ENCODE measurements around the gene SNRNP27.

The SNRNP27 gene

GRCh38 chr2:69902213-69902922, 8.6 kb downstream of the SNRNP27 start:
- H3K9me3 Mint-ChIP-seq, result no peaks in the 10 kb centered on the region
- peak overlapping the region; percentile 79 for H3K4me3 Mint-ChIP-seq
- peaks cover 44% of the 10 kb centered on the region for H3K4me1 Mint-ChIP-seq (ENCODE audit: low read depth)
- H3K27ac Mint-ChIP-seq, result peak overlapping the region; percentile 92
- peaks cover 65% of the 10 kb centered on the region for H3K36me3 Mint-ChIP-seq (ENCODE audit: low read depth)
- no peaks in the 10 kb centered on the region for H3K27me3 Mint-ChIP-seq

GRCh38 chr2:69907216-69907615, 13.5 kb downstream of the SNRNP27 start:
- Mint-ChIP-seq H3K36me3 (ENCODE audit: low read depth) (peaks cover 46% of the 10 kb centered on the region), H3K9me3 (no peaks in the 10 kb centered on the region), H3K4me1 (ENCODE audit: low read depth) (peaks cover 17% of the 10 kb centered on the region), H3K27ac (peak overlapping the region; percentile 21), H3K4me3 (no peak overlapping the region), H3K27me3 (no peaks in the 10 kb centered on the region)

DNA sequence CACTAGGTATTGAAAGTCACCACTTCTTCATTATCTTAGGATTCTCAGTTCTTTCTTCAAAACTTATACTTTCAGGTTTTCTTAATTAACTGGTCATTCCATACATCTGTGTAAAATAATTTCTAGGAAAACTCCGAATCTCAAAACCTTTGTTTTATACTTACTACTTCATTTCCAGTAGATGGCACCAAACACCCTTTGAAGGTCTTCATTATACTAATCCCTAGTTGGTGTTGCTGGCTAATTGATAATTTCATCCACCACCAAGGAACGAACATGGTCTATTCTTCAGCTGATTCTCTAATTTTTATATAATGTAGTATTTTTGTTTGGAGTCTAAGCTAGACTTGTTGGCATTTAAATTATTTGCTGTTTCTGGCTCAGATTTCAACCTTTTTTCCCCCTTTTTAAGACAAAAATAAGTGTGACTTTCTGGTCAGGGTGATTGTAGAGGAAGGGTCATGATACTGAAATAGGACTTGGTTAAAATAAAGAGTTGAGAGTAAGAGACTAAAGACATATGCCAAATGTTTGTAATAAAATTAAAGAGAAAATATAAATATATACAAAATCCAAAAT, 18.3 kb downstream of the SNRNP27 start:
- H3K27ac Mint-ChIP-seq, result no peak overlapping the region
- H3K27me3 Mint-ChIP-seq, result no peaks in the 10 kb centered on the region
- H3K4me1 Mint-ChIP-seq (ENCODE audit: low read depth), result peaks cover 28% of the 10 kb centered on the region
- H3K36me3 Mint-ChIP-seq (ENCODE audit: low read depth), result peaks cover 26% of the 10 kb centered on the region
- no peak overlapping the region for H3K4me3 Mint-ChIP-seq
- H3K9me3 Mint-ChIP-seq, result no peaks in the 10 kb centered on the region

DNA sequence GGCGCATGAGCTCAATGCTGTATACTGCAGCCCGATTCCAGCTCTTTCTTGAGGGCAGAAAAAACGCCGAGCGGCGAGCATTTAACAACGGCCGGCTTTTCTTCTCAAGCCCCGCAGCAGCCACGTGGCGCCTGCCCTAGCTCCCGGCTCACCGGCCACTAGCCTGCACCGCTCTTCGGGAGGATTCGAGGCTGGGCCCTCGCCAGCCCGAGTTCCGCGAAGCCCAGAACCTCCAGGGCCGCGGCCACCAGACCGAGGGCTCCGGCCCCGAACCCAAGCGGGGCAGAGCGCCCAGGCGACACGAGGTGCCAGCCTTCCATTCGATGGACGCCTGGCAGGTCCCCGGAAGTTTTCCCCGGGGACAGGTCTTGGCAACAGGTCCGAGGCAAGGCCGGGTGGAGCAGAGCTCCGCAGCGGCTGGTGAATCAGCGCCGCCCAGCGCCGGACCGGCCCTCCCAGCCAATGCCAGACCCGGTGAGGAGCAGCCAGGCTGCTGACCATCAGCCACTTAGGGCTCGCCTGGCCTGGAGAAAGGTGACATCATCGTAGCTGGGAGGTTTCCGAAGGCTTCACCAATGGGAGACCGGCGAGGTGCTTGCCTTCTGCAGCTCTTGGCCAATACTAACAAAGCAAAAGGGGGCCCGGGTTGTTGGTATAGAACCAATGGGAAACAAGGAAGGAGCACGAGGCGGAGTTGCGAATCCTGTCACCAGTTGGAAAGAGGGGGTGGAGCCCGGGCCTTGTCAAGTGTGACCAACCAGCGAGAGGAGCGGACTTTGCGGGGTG, 20.6 kb downstream of the SNRNP27 start:
- Mint-ChIP-seq H3K4me1 (ENCODE audit: low read depth) (peaks cover 39% of the 10 kb centered on the region), H3K4me3 (peak overlapping the region; percentile 85), H3K27me3 (no peaks in the 10 kb centered on the region), H3K36me3 (ENCODE audit: low read depth) (peaks cover 17% of the 10 kb centered on the region), H3K9me3 (no peaks in the 10 kb centered on the region), H3K27ac (peak overlapping the region; percentile 88)

- H3K27ac Mint-ChIP-seq, result peak within 1 kb of the TSS; percentile 88
- no peaks in the 10 kb centered on the region for H3K27me3 Mint-ChIP-seq
- no peaks in the 10 kb centered on the region for H3K9me3 Mint-ChIP-seq
- H3K36me3 Mint-ChIP-seq (ENCODE audit: low read depth), result peaks cover 18% of the 10 kb centered on the region
- peak within 1 kb of the TSS; percentile 85 for H3K4me3 Mint-ChIP-seq
- H3K4me1 Mint-ChIP-seq (ENCODE audit: low read depth), result peaks cover 39% of the 10 kb centered on the region
Observed at GRCh38 chr2:69914950-69915945, 21.5 kb downstream of the SNRNP27 start, which contains the start of gene MXD1. MXD1 (plus strand) TSS chr2:69915109; CDS start chr2:69915331, 222 bp downstream.

DNA sequence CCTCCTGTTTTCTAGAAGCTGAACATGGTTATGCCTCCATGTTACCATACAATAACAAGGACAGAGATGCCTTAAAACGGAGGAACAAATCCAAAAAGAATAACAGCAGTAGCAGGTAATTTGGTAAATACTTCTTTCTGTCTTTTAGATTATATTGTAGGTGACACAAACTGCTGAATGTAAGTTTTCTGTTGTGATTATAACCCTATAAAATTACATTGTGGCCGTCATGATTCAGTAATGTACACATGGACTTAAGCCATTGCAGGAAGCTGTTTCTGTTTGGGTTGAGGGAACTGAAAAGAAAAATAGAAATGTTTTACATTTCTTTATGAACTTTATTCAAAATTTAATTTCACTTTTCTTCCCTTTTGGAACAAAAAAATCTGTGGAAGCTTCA, 22.4 kb downstream of the SNRNP27 start:
- Mint-ChIP-seq H3K9me3 (no peaks in the 10 kb centered on the region), H3K4me3 (peak overlapping the region; percentile 80), H3K27me3 (no peaks in the 10 kb centered on the region), H3K36me3 (ENCODE audit: low read depth) (peaks cover 21% of the 10 kb centered on the region), H3K4me1 (ENCODE audit: low read depth) (peaks cover 39% of the 10 kb centered on the region), H3K27ac (peak overlapping the region; percentile 40)

- Mint-ChIP-seq H3K36me3 (ENCODE audit: low read depth) (peaks cover 26% of the 10 kb centered on the region), H3K27me3 (no peaks in the 10 kb centered on the region), H3K9me3 (no peaks in the 10 kb centered on the region), H3K4me3 (no peak overlapping the region), H3K4me1 (ENCODE audit: low read depth) (peaks cover 35% of the 10 kb centered on the region), H3K27ac (no peak overlapping the region)
Observed at GRCh38 chr2:69917852-69918251, 24.1 kb downstream of the SNRNP27 start.

DNA sequence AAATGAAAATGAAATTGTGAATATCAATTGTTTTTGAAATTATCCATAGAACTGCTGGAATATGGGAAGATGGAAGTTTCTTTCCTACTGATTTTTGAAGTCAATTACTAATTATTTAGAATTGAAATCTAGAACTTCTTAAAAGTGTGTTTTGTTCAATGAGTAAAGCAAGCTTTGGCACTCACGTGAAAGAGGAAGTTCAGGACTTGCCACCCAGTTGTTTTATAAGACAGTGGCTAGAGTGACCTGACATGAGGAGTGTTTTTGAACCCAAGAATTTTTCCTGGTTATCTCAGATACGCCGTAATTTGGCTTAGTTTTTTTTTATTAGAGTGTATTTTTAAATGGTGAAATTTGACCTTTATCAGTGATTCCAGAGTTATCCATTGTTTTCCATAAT, 24.6 kb downstream of the SNRNP27 start:
- Mint-ChIP-seq H3K4me3 (no peak overlapping the region), H3K27me3 (no peaks in the 10 kb centered on the region), H3K4me1 (ENCODE audit: low read depth) (peaks cover 33% of the 10 kb centered on the region), H3K27ac (no peak overlapping the region), H3K36me3 (ENCODE audit: low read depth) (peaks cover 30% of the 10 kb centered on the region), H3K9me3 (no peaks in the 10 kb centered on the region)

DNA sequence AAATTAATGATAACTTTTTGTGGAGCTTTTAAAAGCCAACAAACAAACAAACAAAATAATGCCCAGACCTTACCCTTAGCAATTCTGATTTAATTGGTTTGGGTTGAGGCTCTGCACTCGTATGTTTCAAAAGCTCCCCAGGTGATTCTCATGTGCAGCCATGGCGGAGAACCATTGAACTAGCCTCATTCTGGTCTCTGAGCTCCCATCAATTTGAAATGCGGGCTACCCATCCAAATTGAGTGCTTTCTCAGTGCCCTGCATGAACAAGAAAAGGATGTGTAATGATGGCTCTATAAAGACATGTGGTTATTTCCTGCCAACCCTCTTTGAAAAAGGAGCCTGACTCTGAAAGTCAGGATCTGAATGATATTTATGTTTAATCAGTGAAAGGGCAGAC, 29.4 kb downstream of the SNRNP27 start:
- Mint-ChIP-seq H3K4me3 (no peak overlapping the region), H3K4me1 (ENCODE audit: low read depth) (peaks cover 19% of the 10 kb centered on the region), H3K27me3 (no peaks in the 10 kb centered on the region), H3K9me3 (no peaks in the 10 kb centered on the region), H3K36me3 (ENCODE audit: low read depth) (peaks cover 30% of the 10 kb centered on the region), H3K27ac (no peak overlapping the region)

DNA sequence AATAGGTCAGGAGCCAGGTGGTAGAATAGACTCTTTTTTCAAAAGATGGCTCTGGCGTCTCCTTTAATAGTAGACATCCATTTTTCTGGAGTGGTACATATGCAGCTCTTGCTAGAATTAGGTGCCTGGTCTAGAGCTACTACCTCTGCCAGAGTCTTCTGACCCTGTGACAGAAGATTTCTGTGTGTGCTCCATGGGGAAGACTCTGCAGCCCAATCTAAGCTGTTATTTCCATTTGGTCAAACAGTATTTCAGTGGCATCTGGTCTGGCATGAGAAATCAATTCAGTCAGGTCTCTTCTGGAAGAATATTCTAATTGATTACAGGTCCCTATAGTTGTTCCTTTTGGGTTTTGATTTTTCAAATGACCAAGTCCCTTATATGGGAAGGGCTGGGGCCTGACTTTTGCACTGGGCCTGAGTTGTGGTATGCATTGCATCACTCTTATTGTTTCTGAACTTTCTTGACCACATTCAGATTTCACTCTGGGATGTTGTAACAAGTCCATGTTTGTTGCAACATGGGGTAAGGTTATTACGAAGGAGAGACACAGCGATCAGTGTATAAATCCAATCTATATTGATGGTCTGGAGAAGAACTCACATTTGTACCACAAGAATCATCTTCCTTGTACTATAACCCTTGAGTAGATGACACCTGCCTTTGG, 33.2 kb downstream of the SNRNP27 start:
- Mint-ChIP-seq H3K36me3 (ENCODE audit: low read depth) (peaks cover 27% of the 10 kb centered on the region), H3K27ac (peak overlapping the region; percentile 50), H3K4me1 (ENCODE audit: low read depth) (peaks cover 18% of the 10 kb centered on the region), H3K27me3 (no peaks in the 10 kb centered on the region), H3K4me3 (no peak overlapping the region), H3K9me3 (no peaks in the 10 kb centered on the region)

GRCh38 chr2:69931832-69932595, 38.3 kb downstream of the SNRNP27 start:
- H3K27ac Mint-ChIP-seq, result peak overlapping the region; percentile 52
- no peak overlapping the region for H3K4me3 Mint-ChIP-seq
- no peaks in the 10 kb centered on the region for H3K27me3 Mint-ChIP-seq
- H3K9me3 Mint-ChIP-seq, result no peaks in the 10 kb centered on the region
- peaks cover 26% of the 10 kb centered on the region for H3K36me3 Mint-ChIP-seq (ENCODE audit: low read depth)
- peaks cover 30% of the 10 kb centered on the region for H3K4me1 Mint-ChIP-seq (ENCODE audit: low read depth)

DNA sequence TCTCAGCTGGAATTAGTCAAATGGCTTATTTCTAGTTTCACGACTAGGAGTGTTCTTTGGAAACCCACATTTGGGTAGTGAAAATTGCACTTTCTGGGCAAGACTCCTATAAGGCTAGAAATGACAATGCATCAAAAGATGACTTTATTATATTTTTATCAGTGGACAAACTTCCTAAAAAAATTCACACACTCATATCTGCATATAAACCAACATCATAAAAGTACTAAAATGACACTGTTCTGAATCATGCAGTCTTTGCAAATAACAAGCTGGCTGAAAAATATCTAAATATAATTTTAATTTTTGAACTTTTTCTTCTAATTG, 38.8 kb downstream of the SNRNP27 start:
- H3K4me1 Mint-ChIP-seq (ENCODE audit: low read depth), result peaks cover 28% of the 10 kb centered on the region
- H3K36me3 Mint-ChIP-seq (ENCODE audit: low read depth), result peaks cover 23% of the 10 kb centered on the region
- no peak overlapping the region for H3K4me3 Mint-ChIP-seq
- no peak overlapping the region for H3K27ac Mint-ChIP-seq
- H3K9me3 Mint-ChIP-seq, result no peaks in the 10 kb centered on the region
- no peaks in the 10 kb centered on the region for H3K27me3 Mint-ChIP-seq

DNA sequence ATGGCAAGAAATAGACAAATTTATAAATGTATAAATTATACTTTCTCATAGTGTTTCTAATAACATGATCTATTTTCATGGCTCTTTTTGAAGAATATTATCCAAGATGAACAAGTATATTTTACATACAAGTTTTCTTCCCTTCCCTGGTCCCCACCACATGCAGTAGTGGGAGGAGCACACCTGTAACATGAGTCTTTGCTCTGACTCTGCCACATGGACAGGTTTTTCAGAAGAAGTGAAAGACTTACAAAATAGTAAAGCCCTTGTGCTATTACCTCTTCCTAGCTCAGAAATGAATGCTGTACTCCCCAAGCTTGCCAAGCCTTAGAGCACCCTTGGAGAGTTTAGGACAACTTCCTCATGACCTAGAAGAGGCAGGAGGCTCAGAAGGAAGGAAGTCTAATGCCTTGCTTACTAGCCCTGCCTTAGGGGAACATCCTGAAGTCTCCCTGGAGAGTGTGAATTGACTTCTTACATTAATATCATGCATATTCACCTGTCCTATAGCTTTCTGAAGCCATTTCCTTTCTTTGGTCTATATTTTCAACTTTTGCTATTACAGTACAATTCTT, 39.6 kb downstream of the SNRNP27 start:
- H3K36me3 Mint-ChIP-seq (ENCODE audit: low read depth), result peaks cover 26% of the 10 kb centered on the region
- no peaks in the 10 kb centered on the region for H3K27me3 Mint-ChIP-seq
- H3K4me1 Mint-ChIP-seq (ENCODE audit: low read depth), result peaks cover 28% of the 10 kb centered on the region
- no peak overlapping the region for H3K27ac Mint-ChIP-seq
- H3K4me3 Mint-ChIP-seq, result no peak overlapping the region
- no peaks in the 10 kb centered on the region for H3K9me3 Mint-ChIP-seq
